ENCODE data around the gene CIAO2B.
"Not testable (repeated sequence)": the region's sequence is repeated elsewhere in the genome, so short reads cannot be mapped to it uniquely, and the experiment has no call there.

Gene CIAO2B

DNA sequence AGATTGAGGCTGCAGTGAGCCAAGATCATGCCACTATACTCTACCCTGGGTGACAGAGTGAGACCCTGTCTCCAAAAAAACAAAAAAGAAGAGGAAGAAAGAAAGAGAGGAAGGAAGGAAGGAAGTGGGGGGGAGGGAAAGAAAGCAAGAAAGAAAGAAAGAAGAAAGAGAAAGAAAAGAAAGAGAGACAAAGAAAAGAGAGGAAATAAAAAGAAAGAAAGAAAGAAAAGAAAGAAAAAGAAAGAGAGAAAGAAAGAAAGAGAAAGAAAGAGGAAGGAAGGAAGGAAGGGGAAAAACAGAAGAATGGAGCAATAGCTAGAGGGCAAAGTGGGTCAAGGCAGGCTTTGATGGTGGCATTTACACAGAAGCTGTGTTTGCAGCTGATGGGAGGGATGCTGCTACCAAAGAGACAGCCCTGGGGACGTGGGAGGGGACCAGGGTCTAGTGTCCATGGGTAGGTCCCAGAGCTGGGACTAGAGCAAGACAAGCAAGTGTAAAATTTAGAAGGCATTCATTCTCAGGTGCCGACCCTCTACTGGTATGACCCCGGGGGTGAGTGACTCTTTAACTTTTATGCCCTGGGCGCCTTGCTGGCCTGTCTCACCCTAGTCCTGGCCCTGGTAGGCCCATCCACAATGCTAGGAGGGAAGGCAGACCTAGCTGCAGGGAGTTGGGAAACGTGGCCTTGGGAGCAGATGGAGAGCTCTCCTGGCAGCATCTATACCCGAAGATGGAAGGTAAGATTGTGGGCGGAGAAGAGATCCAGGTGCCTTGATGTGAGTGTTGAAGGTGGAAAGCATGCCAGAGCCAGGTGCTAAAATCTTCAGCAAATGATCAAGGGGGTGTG, 24.9 kb upstream of the CIAO2B start:
- FAIRE-seq = no peak
- no peak for DNase-seq (ENCODE audit: insufficient read length, low spot score)

GRCh38 chr16:66956154-66956457, 21.9 kb upstream of the CIAO2B start:
- DNase-seq (ENCODE audit: insufficient read length, low spot score); FAIRE-seq: not testable (repeated sequence)

- not testable (repeated sequence) for FAIRE-seq; DNase-seq (ENCODE audit: insufficient read length, low spot score)
These were observed 21.4 kb upstream of the CIAO2B start for GRCh38 chr16:66955363-66956153.

GRCh38 chr16:66954097-66954659, 20.0 kb upstream of the CIAO2B start:
- FAIRE-seq = peak; percentile 88
- peak; percentile 58 for DNase-seq (ENCODE audit: insufficient read length, low spot score)

- DNase-seq (ENCODE audit: insufficient read length, low spot score) (no peak), FAIRE-seq (no peak)
These were observed 19.4 kb upstream of the CIAO2B start for GRCh38 chr16:66953462-66954096.

- DNase-seq (ENCODE audit: insufficient read length, low spot score) (no peak), FAIRE-seq (no peak)
These were observed 18.4 kb upstream of the CIAO2B start for GRCh38 chr16:66952430-66953110.

DNA sequence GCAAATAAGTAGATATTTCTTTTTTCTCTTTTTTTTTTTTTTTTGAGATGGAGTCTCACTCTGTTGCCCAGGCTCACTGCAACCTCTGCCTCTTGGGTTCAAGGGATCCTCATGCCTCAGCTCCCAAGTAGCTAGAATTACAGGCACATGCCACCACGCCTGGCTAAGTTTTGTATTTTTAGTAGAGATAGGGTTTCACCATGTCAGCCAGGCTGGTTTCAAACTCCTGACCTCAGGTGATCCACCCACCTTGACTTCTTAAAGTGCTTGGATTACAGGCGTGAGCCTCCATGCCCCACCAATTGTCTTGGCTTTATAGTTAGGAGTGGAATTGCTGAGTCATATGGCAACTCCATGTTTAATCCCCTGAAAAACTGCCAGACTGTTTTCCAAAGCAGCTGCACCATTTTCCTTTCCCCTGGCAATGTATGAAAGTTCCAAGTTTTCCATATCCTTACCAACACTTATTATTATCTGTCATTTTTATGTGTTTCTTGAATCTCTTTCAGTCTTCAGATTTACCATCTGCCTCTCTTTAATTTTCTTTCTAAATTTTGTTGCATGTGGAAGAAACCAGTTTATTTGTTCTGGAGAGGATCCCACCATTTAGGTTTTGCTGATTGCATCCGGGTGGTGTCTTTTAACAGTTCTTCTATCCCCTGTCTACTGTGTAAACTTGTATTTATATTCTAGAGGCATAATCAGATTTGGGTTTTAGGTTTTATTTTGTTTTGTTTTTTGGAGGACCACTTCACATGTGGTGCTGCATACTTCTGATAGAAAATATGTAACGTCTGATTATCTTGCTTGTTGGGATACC, 17.0 kb upstream of the CIAO2B start:
- DNase-seq (ENCODE audit: insufficient read length, low spot score) = no peak
- no peak for FAIRE-seq

DNA sequence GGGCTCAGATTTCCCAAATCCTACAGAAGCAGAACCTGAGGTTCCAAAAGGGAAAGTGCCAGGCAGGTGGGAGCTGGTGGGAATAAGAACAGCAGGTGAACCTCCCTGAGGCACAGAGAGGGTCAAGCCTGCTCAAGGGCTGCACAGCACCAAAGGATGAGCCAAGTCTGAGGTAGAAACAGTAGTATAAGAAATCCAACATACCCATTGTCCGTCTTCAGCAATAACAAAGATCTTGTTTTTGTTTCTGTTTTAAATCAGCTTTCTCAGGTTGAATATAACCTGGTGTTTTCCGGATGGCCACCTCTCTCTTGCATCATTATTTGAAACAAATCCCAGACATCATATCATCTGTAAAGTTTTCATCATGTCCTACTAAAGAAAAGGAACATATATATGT, 16.2 kb upstream of the CIAO2B start:
- FAIRE-seq (no peak), DNase-seq (ENCODE audit: insufficient read length, low spot score) (no peak)

GRCh38 chr16:66949472-66949871, 15.3 kb upstream of the CIAO2B start:
- FAIRE-seq (no peak), DNase-seq (ENCODE audit: insufficient read length, low spot score) (no peak)

DNA sequence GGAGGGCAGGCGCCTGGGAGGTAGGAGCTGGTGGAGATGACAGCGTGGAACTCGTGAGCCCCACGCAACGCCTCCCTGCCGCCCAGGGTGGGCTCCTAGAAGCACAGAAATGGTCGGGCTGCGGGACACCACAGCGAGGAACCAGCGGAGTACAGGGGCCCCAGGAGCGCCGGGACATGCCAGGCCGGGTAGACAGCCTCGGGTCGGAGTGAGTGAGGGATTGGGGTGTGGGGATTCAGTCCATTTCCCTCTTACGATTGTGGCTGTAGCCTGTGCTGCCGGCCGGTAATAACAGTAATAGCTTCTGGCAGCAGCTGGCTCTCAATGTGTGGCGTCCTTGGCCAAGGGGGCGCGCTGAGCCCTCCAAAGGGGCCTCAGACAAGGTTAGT, 14.6 kb upstream of the CIAO2B start:
- FAIRE-seq (no peak), DNase-seq (ENCODE audit: insufficient read length, low spot score) (no peak)

DNA sequence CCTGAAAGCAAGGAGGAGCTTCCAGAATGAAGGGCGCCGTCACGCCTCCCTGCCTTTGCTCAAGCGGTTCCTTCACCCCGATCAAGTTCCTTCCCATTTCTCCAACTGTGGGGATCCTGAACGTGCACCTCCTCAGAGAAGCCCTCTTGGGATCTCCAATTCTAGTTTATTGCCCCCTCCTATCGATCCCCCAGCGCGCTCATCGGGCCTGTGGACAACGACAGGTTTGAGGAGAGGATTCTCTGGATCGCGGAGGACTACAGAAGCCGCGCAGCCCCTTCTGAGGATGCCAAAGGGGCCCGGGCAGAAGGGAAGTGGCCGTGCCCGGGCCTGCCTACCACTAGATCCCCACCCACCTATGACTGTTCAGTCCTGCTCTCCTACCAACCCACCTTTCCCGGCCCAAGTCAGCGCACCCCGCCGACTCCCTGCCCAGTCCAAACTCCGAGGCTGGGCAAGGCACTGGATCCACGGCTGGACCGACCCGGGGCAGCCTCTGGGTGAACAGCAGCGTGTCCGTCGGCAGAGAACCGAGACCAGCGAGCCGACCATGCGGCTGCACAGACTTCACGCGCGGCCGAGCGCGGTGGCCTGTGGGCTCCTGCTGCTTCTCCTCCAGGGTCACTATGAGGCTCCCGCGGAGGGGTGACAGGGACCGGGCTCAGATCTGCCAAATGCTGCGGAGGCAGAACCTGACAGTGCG, 14.1 kb upstream of the CIAO2B start:
- FAIRE-seq (peak; percentile 76), DNase-seq (ENCODE audit: insufficient read length, low spot score) (no peak)

- peak; percentile 82 for DNase-seq (ENCODE audit: insufficient read length, low spot score)
- FAIRE-seq = peak; percentile 96
These were observed 13.3 kb upstream of the CIAO2B start for GRCh38 chr16:66947302-66948065.

DNA sequence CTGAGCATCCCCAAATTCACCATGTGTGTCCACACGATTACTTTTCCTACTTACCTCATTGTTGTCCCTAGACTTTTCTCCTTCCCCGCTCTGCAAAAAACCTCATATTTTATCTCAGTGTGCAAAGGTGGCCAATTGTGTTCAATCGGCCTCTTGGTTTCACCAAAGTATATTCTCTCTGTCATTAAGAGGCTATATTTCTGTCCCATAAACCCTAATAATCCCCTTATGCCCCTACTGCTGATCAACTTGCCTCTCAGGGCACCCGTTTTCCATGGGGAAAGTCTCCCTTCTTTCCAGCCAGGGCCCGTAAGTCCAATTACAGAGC, 12.7 kb upstream of the CIAO2B start:
- no peak for FAIRE-seq

DNA sequence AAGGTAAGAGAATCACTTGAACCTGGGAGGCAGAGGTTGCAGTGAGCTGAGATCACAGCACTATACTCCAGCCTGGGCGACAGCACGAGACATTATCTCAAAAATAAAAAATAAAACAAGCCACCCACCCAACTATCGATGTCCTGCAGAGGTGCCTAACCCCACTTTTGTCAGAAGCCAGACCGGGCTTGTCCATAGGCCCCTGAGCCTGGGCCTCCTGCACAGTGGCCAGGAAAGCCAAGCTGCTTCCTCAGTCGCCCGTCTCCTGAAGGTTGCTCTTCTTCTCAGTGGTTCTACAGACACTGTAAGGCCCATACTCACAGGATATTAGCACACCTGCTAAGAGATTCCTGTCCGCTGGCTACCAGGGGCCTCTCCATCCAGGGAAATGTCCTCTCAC, 12.3 kb upstream of the CIAO2B start:
- no peak for FAIRE-seq
- no peak for DNase-seq (ENCODE audit: insufficient read length, low spot score)

More for the DNA sequence above, 12.7 kb upstream of the CIAO2B start:
- no peak for DNase-seq (ENCODE audit: insufficient read length, low spot score)

GRCh38 chr16:66945939-66946338, 11.7 kb upstream of the CIAO2B start:
- no peak for DNase-seq (ENCODE audit: insufficient read length, low spot score)
- FAIRE-seq = no peak

GRCh38 chr16:66944971-66945370, 10.8 kb upstream of the CIAO2B start:
- DNase-seq (ENCODE audit: insufficient read length, low spot score); FAIRE-seq: not testable (repeated sequence)

GRCh38 chr16:66944054-66944441, 9.8 kb upstream of the CIAO2B start:
- DNase-seq (ENCODE audit: insufficient read length, low spot score) (no peak), FAIRE-seq (no peak)

- DNase-seq (ENCODE audit: insufficient read length, low spot score) (no peak), FAIRE-seq (no peak)
These were observed 9.3 kb upstream of the CIAO2B start for GRCh38 chr16:66943426-66944053.
